ENCODE measurements around the gene SPSB3.

GRCh38 chr16:1822801-1823200 is 40.4 kb upstream of the SPSB3 start:
- no peak for TF ChIP-seq POLR2A (IDR thresholded peaks at IDR 0.05)
- TF ChIP-seq CTCF (IDR thresholded peaks at IDR 0.05) = no peak
